A673 (cell line): ENCODE data around the gene FOXC2. TPM values are rescaled to one million over a fixed set of nuclear protein-coding genes. Genes with fewer than 3 reads are reported as not detected.

Experiments
- BruUV-seq: library from RNA; stranded (reverse); fragments of 400-500 nt; replicated peaks from 2 replicates; lab custom pipeline; 2021; lab: Mats Ljungman, UMichigan
- CTCF ChIA-PET: fragments of 300-600 bp; sonication (Branson Sonifier 250); formaldehyde crosslinking; loops from one replicate; lab custom pipeline; 2022; ENCODE audit warnings: antibody characterized with exemption; lab: Charles Lee
- POLR2A ChIA-PET: fragments of 300-600 bp; sonication (Branson Sonifier 250); formaldehyde crosslinking; loops from one replicate; lab custom pipeline; 2022; ENCODE audit warnings: antibody characterized with exemption; ENCODE audit not compliant: low non-redundant PET; lab: Charles Lee
- DNase-seq: peaks from one replicate; pipeline ENCODE4 v3.0.0-alpha.2; 2015; ENCODE audit warnings: low spot score
- H3K27ac ChIP-seq: fragments of 200-600 bp; sonication (generic); 2 replicates; pipeline ENCODE4 v1.5.1; 2016; ENCODE audit warnings: mixed run types, low read depth, mild to moderate bottlenecking, mixed read lengths, antibody characterized with exemption, low read length; ENCODE audit not compliant: poor library complexity, severe bottlenecking
- H3K27me3 ChIP-seq: fragments of 200-600 bp; sonication (generic); replicated peaks from 2 replicates; pipeline ENCODE4 v1.6.1; 2017; ENCODE audit warnings: mixed run types, low read depth, mild to moderate bottlenecking, mixed read lengths, antibody characterized with exemption, low read length; ENCODE audit not compliant: insufficient read depth, poor library complexity
- H3K36me3 ChIP-seq: fragments of 200-600 bp; sonication (generic); 2 replicates; pipeline ENCODE4 v1.6.1; 2016; ENCODE audit warnings: mixed run types, mild to moderate bottlenecking, mixed read lengths, antibody characterized with exemption, low read length; ENCODE audit not compliant: insufficient read depth, poor library complexity, severe bottlenecking
- H3K4me1 ChIP-seq: fragments of 200-600 bp; sonication (generic); 2 replicates; pipeline ENCODE4 v1.6.1; 2017; ENCODE audit warnings: mixed run types, mild to moderate bottlenecking, mixed read lengths, antibody characterized with exemption, low read length; ENCODE audit not compliant: insufficient read depth, poor library complexity, severe bottlenecking
- H3K4me3 ChIP-seq: fragments of 200-600 bp; sonication (generic); 2 replicates; pipeline ENCODE4 v1.5.1; 2016; ENCODE audit warnings: low read depth, mixed run types, mild to moderate bottlenecking, mixed read lengths, low read length; ENCODE audit not compliant: poor library complexity, severe bottlenecking
- H3K9me3 ChIP-seq: fragments of 200-600 bp; sonication (generic); 2 replicates; pipeline ENCODE4 v1.6.1; 2016; ENCODE audit warnings: mixed run types, low read depth, mild to moderate bottlenecking, mixed read lengths, antibody characterized with exemption, low read length; ENCODE audit not compliant: poor library complexity, severe bottlenecking
- EZH2 ChIP-seq: fragments of 200-600 bp; sonication (generic); IDR thresholded peaks from 2 replicates; pipeline ENCODE4 v1.6.1; 2017; ENCODE audit warnings: borderline replicate concordance, low read depth, mild to moderate bottlenecking, mixed read lengths, antibody characterized with exemption, low read length; ENCODE audit not compliant: poor library complexity, severe bottlenecking
- intact Hi-C: fragments of 100-400 bp; cut with micrococcal nuclease; formaldehyde crosslinking; loops from one replicate; pipeline ENCODE4 v1.10.0; 2022; ENCODE audit not compliant: unreplicated experiment
- total RNA-seq: library from RNA; stranded (reverse); gene quantifications from 2 replicates; pipeline ENCODE4 v1.2.3, GENCODE V29; 2021
- TF ChIP-seq, protein P1 (sequence below): fragments of 300-800, 200-600 bp; sonication (generic); conservative IDR thresholded peaks from 2 replicates; pipeline ENCODE4 v1.5.1; 2017; ENCODE audit warnings: low read depth, mild to moderate bottlenecking, antibody characterized with exemption, low read length, moderate library complexity, mixed read lengths

The FOXC2 gene
- total RNA-seq, 1 experiment from 2014 or later, result 0.34 TPM

DNA sequence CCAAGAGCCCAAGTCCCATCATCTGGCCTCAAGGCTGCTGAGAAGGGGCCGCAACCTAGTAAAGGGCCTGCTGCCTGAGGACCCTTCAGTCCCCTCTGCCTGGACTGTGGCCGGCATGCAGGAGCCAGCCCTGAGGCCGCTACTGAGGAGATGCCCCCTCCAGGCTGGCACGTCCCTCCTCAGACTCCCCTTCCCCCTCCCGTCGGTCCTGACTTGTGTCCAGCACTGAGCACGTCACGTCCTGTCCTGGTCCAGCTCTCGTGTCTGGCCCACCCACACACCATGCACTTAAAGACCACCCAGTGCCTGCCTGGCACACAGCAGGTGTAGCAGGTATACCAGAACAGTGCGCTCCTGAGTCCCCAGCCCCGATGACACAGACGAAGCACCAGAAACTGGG, 21.1 kb upstream of the FOXC2 start:
- DNase-seq, result no peak
- ChIA-PET POLR2A (no interaction called here), CTCF (no interaction called here)
- H3K9me3 ChIP-seq, result no peaks in the 10 kb centered on the region
- H3K4me1 ChIP-seq, result no peaks in the 10 kb centered on the region
- H3K27me3 ChIP-seq, result no peaks in the 10 kb centered on the region
- H3K27ac ChIP-seq, result no peak overlapping the region
- no peak for TF ChIP-seq EZH2
- TF ChIP-seq, protein P1, sequence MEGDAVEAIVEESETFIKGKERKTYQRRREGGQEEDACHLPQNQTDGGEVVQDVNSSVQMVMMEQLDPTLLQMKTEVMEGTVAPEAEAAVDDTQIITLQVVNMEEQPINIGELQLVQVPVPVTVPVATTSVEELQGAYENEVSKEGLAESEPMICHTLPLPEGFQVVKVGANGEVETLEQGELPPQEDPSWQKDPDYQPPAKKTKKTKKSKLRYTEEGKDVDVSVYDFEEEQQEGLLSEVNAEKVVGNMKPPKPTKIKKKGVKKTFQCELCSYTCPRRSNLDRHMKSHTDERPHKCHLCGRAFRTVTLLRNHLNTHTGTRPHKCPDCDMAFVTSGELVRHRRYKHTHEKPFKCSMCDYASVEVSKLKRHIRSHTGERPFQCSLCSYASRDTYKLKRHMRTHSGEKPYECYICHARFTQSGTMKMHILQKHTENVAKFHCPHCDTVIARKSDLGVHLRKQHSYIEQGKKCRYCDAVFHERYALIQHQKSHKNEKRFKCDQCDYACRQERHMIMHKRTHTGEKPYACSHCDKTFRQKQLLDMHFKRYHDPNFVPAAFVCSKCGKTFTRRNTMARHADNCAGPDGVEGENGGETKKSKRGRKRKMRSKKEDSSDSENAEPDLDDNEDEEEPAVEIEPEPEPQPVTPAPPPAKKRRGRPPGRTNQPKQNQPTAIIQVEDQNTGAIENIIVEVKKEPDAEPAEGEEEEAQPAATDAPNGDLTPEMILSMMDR, result no peak
- H3K36me3 ChIP-seq, result peaks cover 15% of the 10 kb centered on the region
- no peak overlapping the region for H3K4me3 ChIP-seq
- no TSS peak for BruUV-seq
- intact Hi-C loops, result no loop called here

DNA sequence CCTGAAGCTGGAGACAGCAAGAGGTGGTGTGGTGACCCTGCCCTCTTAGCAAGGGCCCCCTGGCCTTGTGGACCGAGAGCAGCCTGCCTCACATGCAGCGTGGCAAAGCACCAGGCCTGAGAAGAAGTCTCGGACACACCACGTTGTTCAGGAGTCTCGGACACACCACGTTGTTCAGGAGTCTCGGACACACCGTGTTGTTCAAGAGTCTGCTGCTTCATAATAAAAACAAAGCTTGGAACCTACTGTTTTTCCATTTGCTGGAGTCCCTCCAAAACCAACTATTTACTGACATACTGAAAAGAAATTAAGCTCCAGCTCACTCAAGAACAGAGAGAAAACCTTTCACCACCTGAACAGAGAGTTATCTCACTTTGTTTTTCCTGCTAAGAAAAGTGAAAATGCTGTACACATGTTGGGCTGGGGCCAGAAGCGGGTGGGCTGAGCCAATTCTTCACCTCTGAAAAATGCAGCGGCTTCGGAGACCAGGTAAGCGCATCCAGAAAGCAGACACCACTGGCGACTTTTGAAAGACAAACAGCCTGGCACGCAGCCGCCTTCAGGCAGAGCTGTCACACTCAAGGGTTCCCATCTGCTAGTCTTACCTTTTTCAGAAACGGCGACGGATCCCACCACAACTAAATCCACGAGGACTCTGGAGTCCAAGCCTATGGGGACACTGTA, 20.5 kb upstream of the FOXC2 start:
- peaks cover 9% of the 10 kb centered on the region for H3K36me3 ChIP-seq
- intact Hi-C loops, result no loop called here
- CTCF ChIA-PET, result no interaction called here

DNA sequence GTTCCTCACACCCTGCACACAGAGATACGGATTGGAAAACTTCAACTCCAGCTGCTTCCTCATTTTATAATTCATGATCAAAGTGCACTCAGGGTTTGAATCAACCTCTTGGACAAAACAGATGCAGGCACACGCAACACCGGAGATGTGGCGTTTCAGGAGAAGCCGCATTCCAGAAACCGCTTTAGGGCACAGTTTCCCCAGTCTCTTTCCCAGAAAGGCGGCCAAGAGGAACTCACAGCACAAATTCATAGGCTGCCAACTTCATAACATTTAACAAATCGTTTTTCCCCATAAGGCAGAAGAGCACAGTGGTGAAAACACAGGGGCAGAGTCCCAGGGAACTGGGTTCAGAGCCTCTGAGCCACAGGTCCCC, 20.0 kb upstream of the FOXC2 start:
- Histone ChIP-seq H3K9me3 (no peaks in the 10 kb centered on the region), H3K36me3 (peaks cover 9% of the 10 kb centered on the region), H3K27me3 (no peaks in the 10 kb centered on the region), H3K4me1 (no peaks in the 10 kb centered on the region), H3K27ac (no peak overlapping the region), H3K4me3 (no peak overlapping the region)
- no TSS peak for BruUV-seq
- POLR2A ChIA-PET, result no interaction called here
- CTCF ChIA-PET, result no interaction called here
- DNase-seq, result no peak
- TF ChIP-seq, protein P1, result no peak
- TF ChIP-seq EZH2, result no peak
- intact Hi-C loops, result no loop called here

More for the DNA sequence above, 20.5 kb upstream of the FOXC2 start:
- TF ChIP-seq, protein P1, result no peak
- TF ChIP-seq EZH2, result no peak
- POLR2A ChIA-PET, result no interaction called here
- Histone ChIP-seq H3K4me3 (no peak overlapping the region), H3K9me3 (no peaks in the 10 kb centered on the region), H3K4me1 (no peaks in the 10 kb centered on the region), H3K27me3 (no peaks in the 10 kb centered on the region), H3K27ac (no peak overlapping the region)
- no TSS peak for BruUV-seq
- DNase-seq, result no peak
